DND-41 (cell line): ENCODE measurements around the gene NOS1.

ENCODE experiments used
- CTCF ChIP-seq: IDR thresholded peaks from 2 replicates; pipeline ENCODE4 v1.5.1; 2012; ENCODE audit warnings: borderline replicate concordance, low read length, moderate library complexity, mild to moderate bottlenecking; ENCODE audit not compliant: poor library complexity, severe bottlenecking; ENCODE audit errors: extremely low read depth
- EZH2 ChIP-seq: IDR thresholded peaks from 3 replicates; pipeline ENCODE4 v1.6.1; 2012; ENCODE audit warnings: borderline replicate concordance, low read depth, mild to moderate bottlenecking, moderate library complexity, low read length, inconsistent platforms; ENCODE audit not compliant: severe bottlenecking

DNA sequence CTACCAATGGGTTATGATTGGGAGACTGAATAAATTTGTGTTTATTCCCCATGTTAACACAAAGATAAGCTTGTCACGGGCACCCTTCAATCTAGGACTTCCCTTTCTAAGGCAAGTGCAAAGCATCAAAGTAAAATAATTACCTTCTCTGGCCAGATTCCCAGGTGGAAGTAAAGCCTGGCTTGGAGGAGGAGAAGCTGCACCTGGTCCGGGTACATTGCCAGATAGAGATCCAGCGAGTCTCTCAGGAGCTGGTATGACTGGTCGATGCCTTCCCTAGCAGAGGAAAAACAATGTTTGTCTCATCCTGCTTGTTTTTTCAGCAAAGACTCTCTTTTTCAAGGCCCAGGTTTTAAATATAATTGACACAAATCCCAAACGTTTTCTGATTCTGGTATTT, 196.1 kb downstream of the NOS1 start:
- no peak for TF ChIP-seq CTCF
- no peak for TF ChIP-seq EZH2
